DMS79 treated with DMSO at 0.1 percent for 48 hours (cell line): ENCODE data around the gene SGK1.

ENCODE experiments used
- DNase-seq: peaks from one replicate; lab custom pipeline; 2025; lab: John Stamatoyannopoulos, UW

Gene SGK1

GRCh38 chr6:134171517-134171916 is 146.4 kb downstream of the SGK1 start:
- no peak for DNase-seq

GRCh38 chr6:134170844-134171243 is 147.1 kb downstream of the SGK1 start:
- DNase-seq: no peak

GRCh38 chr6:134169871-134170486 is 147.9 kb downstream of the SGK1 start:
- no peak for DNase-seq

- DNase-seq: no peak
Measured at GRCh38 chr6:134168590-134169208, 149.2 kb downstream of the SGK1 start.

- no peak for DNase-seq
Measured at GRCh38 chr6:134166511-134167261, 151.2 kb downstream of the SGK1 start.

GRCh38 chr6:134165561-134166201 is 152.2 kb downstream of the SGK1 start:
- no peak for DNase-seq

GRCh38 chr6:134164300-134164699 is 153.6 kb downstream of the SGK1 start:
- DNase-seq: no peak

GRCh38 chr6:134162932-134163331 is 155.0 kb downstream of the SGK1 start:
- DNase-seq: no peak

GRCh38 chr6:134161041-134161440 is 156.9 kb downstream of the SGK1 start:
- no peak for DNase-seq

- DNase-seq: no peak
Measured at GRCh38 chr6:134152767-134153485, 165.0 kb downstream of the SGK1 start.

GRCh38 chr6:134148566-134148965 is 169.3 kb downstream of the SGK1 start:
- DNase-seq: no peak

GRCh38 chr6:134147034-134147533 is 170.8 kb downstream of the SGK1 start:
- DNase-seq: no peak

GRCh38 chr6:134146268-134147033 is 171.5 kb downstream of the SGK1 start:
- no peak for DNase-seq

GRCh38 chr6:134145786-134146185 is 172.1 kb downstream of the SGK1 start:
- no peak for DNase-seq

- DNase-seq: no peak
Measured at GRCh38 chr6:134138226-134138975, 179.5 kb downstream of the SGK1 start.

- DNase-seq: no peak
Measured at GRCh38 chr6:134134654-134135053, 183.3 kb downstream of the SGK1 start.

GRCh38 chr6:134132494-134133141 is 185.3 kb downstream of the SGK1 start:
- no peak for DNase-seq

- DNase-seq: no peak
Measured at GRCh38 chr6:134131530-134132139, 186.3 kb downstream of the SGK1 start.

GRCh38 chr6:134128146-134128545 is 189.8 kb downstream of the SGK1 start:
- no peak for DNase-seq
